Liver (tissue), 9 donors: ENCODE data around the gene TSPAN18. TPM values are rescaled to one million over a fixed set of nuclear protein-coding genes. Genes with fewer than 3 reads are reported as not detected.

Experiments
- DNase-seq: peaks from one replicate; pipeline ENCODE4 v3.0.0-alpha.2; 2017; ENCODE audit warnings: low spot score
- H3K27ac ChIP-seq, 2 donors: one replicate each; pipeline ENCODE4 v1.7.0; 2013; ENCODE audit warnings: inconsistent platforms in 2 of 2, low read length in 2 of 2, control low read depth in 1 of 2, low read depth in 1 of 2, mild to moderate bottlenecking in 1 of 2
- H3K27me3 ChIP-seq, 4 donors: one replicate each; pipeline versions ENCODE4 v1.6.1 to v1.7.0; 2013; ENCODE audit warnings: low read length in 3 of 4, inconsistent platforms in 1 of 4, mild to moderate bottlenecking in 1 of 4, moderate library complexity in 1 of 4; ENCODE audit not compliant: control insufficient read depth in 4 of 4, insufficient read depth in 4 of 4
- H3K36me3 ChIP-seq, 4 donors: one replicate each; pipeline versions ENCODE4 v1.6.1 to v1.7.0; 2013; ENCODE audit warnings: low read length in 3 of 4, mild to moderate bottlenecking in 3 of 4, low read depth in 1 of 4, moderate library complexity in 1 of 4; ENCODE audit not compliant: control insufficient read depth in 4 of 4, insufficient read depth in 3 of 4
- H3K4me1 ChIP-seq, 4 donors: one replicate each; pipeline versions ENCODE4 v1.6.1 to v1.7.0; 2013; ENCODE audit warnings: low read length in 3 of 4, mild to moderate bottlenecking in 3 of 4, moderate library complexity in 1 of 4; ENCODE audit not compliant: control insufficient read depth in 4 of 4, insufficient read depth in 4 of 4
- H3K4me3 ChIP-seq, 3 donors: one replicate each; pipeline versions ENCODE4 v1.6.1 to v1.7.0; 2013; ENCODE audit warnings: low read length in 3 of 3, control low read depth in 1 of 3, low read depth in 1 of 3, mild to moderate bottlenecking in 1 of 3
- H3K9ac ChIP-seq, 2 donors: one replicate each; pipeline ENCODE4 v1.7.0; 2013; ENCODE audit warnings: low read length in 2 of 2, mild to moderate bottlenecking in 2 of 2, moderate library complexity in 2 of 2, control low read depth in 1 of 2, low read depth in 1 of 2
- H3K9me3 ChIP-seq, 4 donors: one replicate each; pipeline versions ENCODE4 v1.6.1 to v1.7.0; 2013; ENCODE audit warnings: low read length in 3 of 4; ENCODE audit not compliant: control insufficient read depth in 4 of 4
- EGR1 ChIP-seq, 2 donors: IDR thresholded peaks; 2 replicates each; pipeline ENCODE4 v1.6.1; 2016 to 2018; ENCODE audit warnings: antibody characterized with exemption in 2 of 2, low read depth in 2 of 2
- FOXA1 ChIP-seq: IDR thresholded peaks from 2 replicates; pipeline ENCODE4 v1.6.1; 2016; ENCODE audit warnings: antibody characterized with exemption
- HNF4A ChIP-seq, 2 donors: conservative IDR thresholded peaks; 2 replicates each; pipeline ENCODE4 v1.6.1; 2016; ENCODE audit warnings: antibody characterized with exemption in 2 of 2, mild to moderate bottlenecking in 2 of 2
- HNF4G ChIP-seq: IDR thresholded peaks from 2 replicates; pipeline ENCODE4 v1.6.1; 2016; ENCODE audit warnings: antibody characterized with exemption
- JUND ChIP-seq, 2 donors: IDR thresholded peaks; 2 replicates each; pipeline ENCODE4 v1.6.1; 2016; ENCODE audit warnings: antibody characterized with exemption in 2 of 2
- MAX ChIP-seq: IDR thresholded peaks from 2 replicates; pipeline ENCODE4 v1.6.1; 2016; ENCODE audit warnings: antibody characterized with exemption
- NR2F2 ChIP-seq: IDR thresholded peaks from 2 replicates; pipeline ENCODE4 v1.6.1; 2016; ENCODE audit warnings: antibody characterized with exemption
- RAD21 ChIP-seq, 2 donors: IDR thresholded peaks; 2 replicates each; pipeline ENCODE4 v1.6.1; 2016; ENCODE audit warnings: antibody characterized with exemption in 2 of 2, mild to moderate bottlenecking in 2 of 2
- SP1 ChIP-seq: IDR thresholded peaks from 2 replicates; pipeline ENCODE4 v1.6.1; 2018; ENCODE audit warnings: antibody characterized with exemption, mild to moderate bottlenecking
- YY1 ChIP-seq: IDR thresholded peaks from 2 replicates; pipeline ENCODE4 v1.6.1; 2016; ENCODE audit warnings: antibody characterized with exemption, mild to moderate bottlenecking
- WGBS: extraction: QIAGEN DNeasy Blood & Tissue Kit; methylation state at CpG from one replicate; pipeline ENCODE4 v1.1.7; 2013; 5-methylcytosine and 5-hydroxymethylcytosine counted together
- polyA plus RNA-seq, 2 donors: library from polyadenylated mRNA; stranded (reverse) in 1 of 2; unstranded in 1 of 2; fragments of 200-250 nt in 1 of 2; fragments of >200 nt in 1 of 2; fragmentation: Nextera tagmentation in 1 of 2; extraction: Ambion mirVana in 1 of 2; gene quantifications; one replicate each; pipeline versions ENCODE4 v1.2.1 to v1.2.3, GENCODE V29; 2013 to 2015
- total RNA-seq, 2 donors: library from RNA; depleted of rRNA; stranded (reverse); fragments of >200 nt; gene quantifications; one replicate each; pipeline ENCODE4 v1.2.3, GENCODE V29; 2014
- TF ChIP-seq, protein P1 (sequence below): IDR thresholded peaks from 2 replicates; pipeline ENCODE4 v1.6.1; 2016; ENCODE audit warnings: antibody characterized with exemption
- TF ChIP-seq, protein P2 (sequence below): IDR thresholded peaks from 2 replicates; pipeline ENCODE4 v1.6.1; 2016; ENCODE audit warnings: antibody characterized with exemption
- TF ChIP-seq, protein P3 (sequence below): fragments of 150-350 bp; IDR thresholded peaks from 2 replicates; pipeline ENCODE4 v1.5.1; 2017; ENCODE audit warnings: improper control_type of control experiment, low read depth, low read length; ENCODE audit not compliant: missing input control
- TF ChIP-seq, protein P4 (sequence below): IDR thresholded peaks from 2 replicates; pipeline ENCODE4 v1.6.1; 2016; ENCODE audit warnings: antibody characterized with exemption, mild to moderate bottlenecking
- donor health status: healthy.
- donor health status: healthy.
- donor health status: healthy.
- donor health status: healthy.
- donor health status: healthy.

The TSPAN18 gene
- total and polyA plus RNA-seq, 4 donors: 1.2 to 5.0 (median 2.8) TPM

- TF ChIP-seq, protein P1, sequence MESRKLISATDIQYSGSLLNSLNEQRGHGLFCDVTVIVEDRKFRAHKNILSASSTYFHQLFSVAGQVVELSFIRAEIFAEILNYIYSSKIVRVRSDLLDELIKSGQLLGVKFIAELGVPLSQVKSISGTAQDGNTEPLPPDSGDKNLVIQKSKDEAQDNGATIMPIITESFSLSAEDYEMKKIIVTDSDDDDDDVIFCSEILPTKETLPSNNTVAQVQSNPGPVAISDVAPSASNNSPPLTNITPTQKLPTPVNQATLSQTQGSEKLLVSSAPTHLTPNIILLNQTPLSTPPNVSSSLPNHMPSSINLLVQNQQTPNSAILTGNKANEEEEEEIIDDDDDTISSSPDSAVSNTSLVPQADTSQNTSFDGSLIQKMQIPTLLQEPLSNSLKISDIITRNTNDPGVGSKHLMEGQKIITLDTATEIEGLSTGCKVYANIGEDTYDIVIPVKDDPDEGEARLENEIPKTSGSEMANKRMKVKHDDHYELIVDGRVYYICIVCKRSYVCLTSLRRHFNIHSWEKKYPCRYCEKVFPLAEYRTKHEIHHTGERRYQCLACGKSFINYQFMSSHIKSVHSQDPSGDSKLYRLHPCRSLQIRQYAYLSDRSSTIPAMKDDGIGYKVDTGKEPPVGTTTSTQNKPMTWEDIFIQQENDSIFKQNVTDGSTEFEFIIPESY: no peak
- TF ChIP-seq FOXA1 (no peak), SP1 (no peak), NR2F2 (no peak), RAD21 (IDR thresholded peaks at IDR 0.05) (no peak), HNF4A (conservative IDR thresholded peaks at IDR 0.05) (no peak)
Observed at GRCh38 chr11:44766972-44767278, 40.2 kb downstream of the TSPAN18 start (continued).

DNA sequence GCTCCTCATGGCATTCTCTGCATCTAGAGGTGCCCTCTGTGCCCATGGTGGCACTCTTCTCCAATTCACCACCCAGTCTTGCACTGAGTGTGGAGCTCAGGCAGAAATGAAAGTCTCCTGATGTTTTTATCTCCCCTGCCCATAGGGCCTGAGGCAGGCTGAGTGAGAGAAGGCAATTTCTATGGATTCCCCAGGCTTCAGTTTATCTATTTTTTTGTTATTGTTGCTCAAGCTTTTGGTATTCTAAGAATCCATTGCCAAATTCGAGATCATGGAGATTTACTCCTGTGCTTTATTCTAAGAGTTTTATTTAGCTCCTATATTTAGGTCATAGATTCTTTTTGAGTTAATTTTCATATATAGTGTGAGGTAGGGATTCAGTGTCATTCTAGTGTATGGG, 40.7 kb downstream of the TSPAN18 start:
- WGBS: 82% methylated on average over 1 of the region's 1 CpG
- Histone ChIP-seq H3K9ac (no peak overlapping the region), H3K4me3 (no peak overlapping the region), H3K9me3 (peaks cover 0 to 2% (median 0%) of the 10 kb centered on the region in 4 donors), H3K36me3 (no peaks in the 10 kb centered on the region), H3K27me3 (no peaks in the 10 kb centered on the region), H3K27ac (no peak overlapping the region), H3K4me1 (peaks cover 0 to 5% (median 0%) of the 10 kb centered on the region in 4 donors)
- no peak for DNase-seq
- TF ChIP-seq, protein P1: no peak
- TF ChIP-seq, protein P2, sequence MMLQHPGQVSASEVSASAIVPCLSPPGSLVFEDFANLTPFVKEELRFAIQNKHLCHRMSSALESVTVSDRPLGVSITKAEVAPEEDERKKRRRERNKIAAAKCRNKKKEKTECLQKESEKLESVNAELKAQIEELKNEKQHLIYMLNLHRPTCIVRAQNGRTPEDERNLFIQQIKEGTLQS: no peak
- no peak for TF ChIP-seq HNF4G
- TF ChIP-seq, protein P3, sequence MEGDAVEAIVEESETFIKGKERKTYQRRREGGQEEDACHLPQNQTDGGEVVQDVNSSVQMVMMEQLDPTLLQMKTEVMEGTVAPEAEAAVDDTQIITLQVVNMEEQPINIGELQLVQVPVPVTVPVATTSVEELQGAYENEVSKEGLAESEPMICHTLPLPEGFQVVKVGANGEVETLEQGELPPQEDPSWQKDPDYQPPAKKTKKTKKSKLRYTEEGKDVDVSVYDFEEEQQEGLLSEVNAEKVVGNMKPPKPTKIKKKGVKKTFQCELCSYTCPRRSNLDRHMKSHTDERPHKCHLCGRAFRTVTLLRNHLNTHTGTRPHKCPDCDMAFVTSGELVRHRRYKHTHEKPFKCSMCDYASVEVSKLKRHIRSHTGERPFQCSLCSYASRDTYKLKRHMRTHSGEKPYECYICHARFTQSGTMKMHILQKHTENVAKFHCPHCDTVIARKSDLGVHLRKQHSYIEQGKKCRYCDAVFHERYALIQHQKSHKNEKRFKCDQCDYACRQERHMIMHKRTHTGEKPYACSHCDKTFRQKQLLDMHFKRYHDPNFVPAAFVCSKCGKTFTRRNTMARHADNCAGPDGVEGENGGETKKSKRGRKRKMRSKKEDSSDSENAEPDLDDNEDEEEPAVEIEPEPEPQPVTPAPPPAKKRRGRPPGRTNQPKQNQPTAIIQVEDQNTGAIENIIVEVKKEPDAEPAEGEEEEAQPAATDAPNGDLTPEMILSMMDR: no peak
- no peak for TF ChIP-seq YY1
- no peak for TF ChIP-seq SP1
- no peak for TF ChIP-seq NR2F2
- TF ChIP-seq FOXA1: no peak
- TF ChIP-seq JUND (IDR thresholded peaks at IDR 0.05): no peak
- no peak for TF ChIP-seq MAX
- TF ChIP-seq, protein P4, sequence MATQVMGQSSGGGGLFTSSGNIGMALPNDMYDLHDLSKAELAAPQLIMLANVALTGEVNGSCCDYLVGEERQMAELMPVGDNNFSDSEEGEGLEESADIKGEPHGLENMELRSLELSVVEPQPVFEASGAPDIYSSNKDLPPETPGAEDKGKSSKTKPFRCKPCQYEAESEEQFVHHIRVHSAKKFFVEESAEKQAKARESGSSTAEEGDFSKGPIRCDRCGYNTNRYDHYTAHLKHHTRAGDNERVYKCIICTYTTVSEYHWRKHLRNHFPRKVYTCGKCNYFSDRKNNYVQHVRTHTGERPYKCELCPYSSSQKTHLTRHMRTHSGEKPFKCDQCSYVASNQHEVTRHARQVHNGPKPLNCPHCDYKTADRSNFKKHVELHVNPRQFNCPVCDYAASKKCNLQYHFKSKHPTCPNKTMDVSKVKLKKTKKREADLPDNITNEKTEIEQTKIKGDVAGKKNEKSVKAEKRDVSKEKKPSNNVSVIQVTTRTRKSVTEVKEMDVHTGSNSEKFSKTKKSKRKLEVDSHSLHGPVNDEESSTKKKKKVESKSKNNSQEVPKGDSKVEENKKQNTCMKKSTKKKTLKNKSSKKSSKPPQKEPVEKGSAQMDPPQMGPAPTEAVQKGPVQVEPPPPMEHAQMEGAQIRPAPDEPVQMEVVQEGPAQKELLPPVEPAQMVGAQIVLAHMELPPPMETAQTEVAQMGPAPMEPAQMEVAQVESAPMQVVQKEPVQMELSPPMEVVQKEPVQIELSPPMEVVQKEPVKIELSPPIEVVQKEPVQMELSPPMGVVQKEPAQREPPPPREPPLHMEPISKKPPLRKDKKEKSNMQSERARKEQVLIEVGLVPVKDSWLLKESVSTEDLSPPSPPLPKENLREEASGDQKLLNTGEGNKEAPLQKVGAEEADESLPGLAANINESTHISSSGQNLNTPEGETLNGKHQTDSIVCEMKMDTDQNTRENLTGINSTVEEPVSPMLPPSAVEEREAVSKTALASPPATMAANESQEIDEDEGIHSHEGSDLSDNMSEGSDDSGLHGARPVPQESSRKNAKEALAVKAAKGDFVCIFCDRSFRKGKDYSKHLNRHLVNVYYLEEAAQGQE: no peak
- TF ChIP-seq EGR1 (IDR thresholded peaks at IDR 0.05; ENCODE audit: low read depth in 2 of 2): no peak
